ENCODE data around the gene HRAS. TPM values are rescaled to one million over a fixed set of nuclear protein-coding genes. Genes with fewer than 3 reads are reported as not detected.

HRAS gene
- total RNA-seq, 1 experiment from 2014 or later, result 90.2 TPM

- CTCF ChIA-PET, result no interaction called here
- Histone ChIP-seq H3K36me3 (ENCODE audit: insufficient read depth, low read length, poor library complexity, severe bottlenecking) (no peaks in the 10 kb centered on the region), H3K27ac (ENCODE audit: low read depth, low read length, poor library complexity, severe bottlenecking) (no peak overlapping the region), H3K4me1 (ENCODE audit: insufficient read depth, low read length, poor library complexity, severe bottlenecking) (peaks cover 10% of the 10 kb centered on the region), H3K4me3 (ENCODE audit: low read depth, low read length, poor library complexity, severe bottlenecking) (no peak overlapping the region), H3K27me3 (replicated peaks; ENCODE audit: insufficient read depth, low read depth, low read length, poor library complexity) (no peaks in the 10 kb centered on the region), H3K9me3 (ENCODE audit: low read depth, low read length, poor library complexity, severe bottlenecking) (no peaks in the 10 kb centered on the region)
- TF ChIP-seq, protein P1, sequence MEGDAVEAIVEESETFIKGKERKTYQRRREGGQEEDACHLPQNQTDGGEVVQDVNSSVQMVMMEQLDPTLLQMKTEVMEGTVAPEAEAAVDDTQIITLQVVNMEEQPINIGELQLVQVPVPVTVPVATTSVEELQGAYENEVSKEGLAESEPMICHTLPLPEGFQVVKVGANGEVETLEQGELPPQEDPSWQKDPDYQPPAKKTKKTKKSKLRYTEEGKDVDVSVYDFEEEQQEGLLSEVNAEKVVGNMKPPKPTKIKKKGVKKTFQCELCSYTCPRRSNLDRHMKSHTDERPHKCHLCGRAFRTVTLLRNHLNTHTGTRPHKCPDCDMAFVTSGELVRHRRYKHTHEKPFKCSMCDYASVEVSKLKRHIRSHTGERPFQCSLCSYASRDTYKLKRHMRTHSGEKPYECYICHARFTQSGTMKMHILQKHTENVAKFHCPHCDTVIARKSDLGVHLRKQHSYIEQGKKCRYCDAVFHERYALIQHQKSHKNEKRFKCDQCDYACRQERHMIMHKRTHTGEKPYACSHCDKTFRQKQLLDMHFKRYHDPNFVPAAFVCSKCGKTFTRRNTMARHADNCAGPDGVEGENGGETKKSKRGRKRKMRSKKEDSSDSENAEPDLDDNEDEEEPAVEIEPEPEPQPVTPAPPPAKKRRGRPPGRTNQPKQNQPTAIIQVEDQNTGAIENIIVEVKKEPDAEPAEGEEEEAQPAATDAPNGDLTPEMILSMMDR (conservative IDR thresholded peaks at IDR 0.05; ENCODE audit: low read depth, low read length), result no peak
- intact Hi-C loops (cut with micrococcal nuclease; ENCODE audit: unreplicated experiment), result no loop called here
- POLR2A ChIA-PET (ENCODE audit: low non-redundant PET), result interaction anchor here (0.5 kb wide), 1 partner anchor 50 kb away, joined by 3 read pairs; no protein-coding TSS in a partner anchor
- no peak for DNase-seq (ENCODE audit: low spot score)
- BruUV-seq (replicated peaks), result TSS peak; percentile 53
These were observed 26.4 kb downstream of the HRAS start for GRCh38 chr11:508956-509355.

- Histone ChIP-seq H3K9me3 (ENCODE audit: low read depth, low read length, poor library complexity, severe bottlenecking) (no peaks in the 10 kb centered on the region), H3K36me3 (ENCODE audit: insufficient read depth, low read length, poor library complexity, severe bottlenecking) (no peaks in the 10 kb centered on the region), H3K4me3 (ENCODE audit: low read depth, low read length, poor library complexity, severe bottlenecking) (peak overlapping the region; percentile 91), H3K4me1 (ENCODE audit: insufficient read depth, low read length, poor library complexity, severe bottlenecking) (peaks cover 14% of the 10 kb centered on the region), H3K27me3 (replicated peaks; ENCODE audit: insufficient read depth, low read depth, low read length, poor library complexity) (no peaks in the 10 kb centered on the region), H3K27ac (ENCODE audit: low read depth, low read length, poor library complexity, severe bottlenecking) (peak overlapping the region; percentile 79)
- POLR2A ChIA-PET (ENCODE audit: low non-redundant PET), result no interaction called here
- CTCF ChIA-PET, result no interaction called here
- TF ChIP-seq EZH2 (IDR thresholded peaks at IDR 0.05; ENCODE audit: borderline replicate concordance, low read depth, low read length, poor library complexity, severe bottlenecking), result no peak
- TF ChIP-seq, protein P1 (conservative IDR thresholded peaks at IDR 0.05; ENCODE audit: low read depth, low read length), result no peak
- DNase-seq (ENCODE audit: low spot score), result no peak
- BruUV-seq (replicated peaks), result no TSS peak
- intact Hi-C loops (cut with micrococcal nuclease; ENCODE audit: unreplicated experiment), result no loop called here
These were observed 27.5 kb downstream of the HRAS start for GRCh38 chr11:507727-508515.

DNA sequence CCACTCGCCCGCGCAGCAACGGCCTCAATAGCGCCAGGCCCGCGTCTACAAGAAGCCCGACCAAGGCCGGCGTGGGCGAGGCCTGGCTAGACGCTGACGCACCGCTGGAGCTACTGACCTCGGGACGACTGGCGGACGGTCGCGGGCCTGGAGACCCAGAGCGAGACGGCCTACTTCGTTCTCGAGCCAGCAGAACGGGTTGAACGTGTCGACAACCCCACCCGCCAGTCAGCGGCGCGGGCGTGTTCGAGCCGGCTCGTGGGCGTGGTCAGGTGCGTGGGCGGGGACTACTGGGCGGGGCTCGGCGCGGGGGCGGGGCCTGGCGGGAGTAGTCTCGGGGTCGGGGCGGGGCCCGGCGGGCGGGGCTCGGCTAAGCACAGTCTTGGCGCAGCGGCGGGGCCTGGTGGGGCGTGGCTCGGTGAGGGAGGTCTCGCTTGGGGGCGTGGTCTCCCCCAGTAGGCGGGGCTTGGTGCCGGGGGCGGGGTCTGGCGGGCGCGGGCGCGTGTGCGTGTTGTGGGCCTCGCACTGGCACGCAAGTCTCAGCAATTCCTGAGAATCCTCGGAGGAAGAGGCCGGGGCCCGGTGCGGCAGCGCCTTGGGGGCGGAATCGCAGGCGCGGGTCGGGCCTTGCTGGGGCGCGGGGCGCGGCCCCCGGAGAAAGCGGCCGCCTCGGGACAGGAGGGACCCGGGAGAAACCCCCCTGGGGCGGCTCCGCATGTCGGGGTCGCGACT lies 28.2 kb downstream of the HRAS start, which contains the start of gene RNH1:
RNH1 (minus strand) TSS at position 248 of the 732 bp plus-strand sequence. CDS start 5,080 bp downstream, outside the sequence.
- Histone ChIP-seq H3K27ac (ENCODE audit: low read depth, low read length, poor library complexity, severe bottlenecking) (peak within 1 kb of the TSS; percentile 100), H3K36me3 (ENCODE audit: insufficient read depth, low read length, poor library complexity, severe bottlenecking) (no peaks in the 10 kb centered on the region), H3K4me3 (ENCODE audit: low read depth, low read length, poor library complexity, severe bottlenecking) (peak within 1 kb of the TSS; percentile 91), H3K4me1 (ENCODE audit: insufficient read depth, low read length, poor library complexity, severe bottlenecking) (peaks cover 14% of the 10 kb centered on the region), H3K27me3 (replicated peaks; ENCODE audit: insufficient read depth, low read depth, low read length, poor library complexity) (no peaks in the 10 kb centered on the region), H3K9me3 (ENCODE audit: low read depth, low read length, poor library complexity, severe bottlenecking) (no peaks in the 10 kb centered on the region)
- intact Hi-C loops (cut with micrococcal nuclease; ENCODE audit: unreplicated experiment), result no loop called here
- ChIA-PET POLR2A (ENCODE audit: low non-redundant PET) (interaction anchor here (1.0 kb wide), 1 partner anchor 100 kb away, joined by 4 read pairs; no protein-coding TSS in a partner anchor), CTCF (no interaction called here)
- BruUV-seq (replicated peaks), result no TSS peak
- TF ChIP-seq EZH2 (IDR thresholded peaks at IDR 0.05; ENCODE audit: borderline replicate concordance, low read depth, low read length, poor library complexity, severe bottlenecking), result no peak
- TF ChIP-seq, protein P1 (conservative IDR thresholded peaks at IDR 0.05; ENCODE audit: low read depth, low read length), result no peak
- DNase-seq (ENCODE audit: low spot score), result peak; percentile 94

Data from A673 (cell line).